ENCODE data around the gene PITPNC1.
"Not testable (repeated sequence)": the region's sequence is repeated elsewhere in the genome, so short reads cannot be mapped to it uniquely, and the experiment has no call there.

Gene PITPNC1

DNA sequence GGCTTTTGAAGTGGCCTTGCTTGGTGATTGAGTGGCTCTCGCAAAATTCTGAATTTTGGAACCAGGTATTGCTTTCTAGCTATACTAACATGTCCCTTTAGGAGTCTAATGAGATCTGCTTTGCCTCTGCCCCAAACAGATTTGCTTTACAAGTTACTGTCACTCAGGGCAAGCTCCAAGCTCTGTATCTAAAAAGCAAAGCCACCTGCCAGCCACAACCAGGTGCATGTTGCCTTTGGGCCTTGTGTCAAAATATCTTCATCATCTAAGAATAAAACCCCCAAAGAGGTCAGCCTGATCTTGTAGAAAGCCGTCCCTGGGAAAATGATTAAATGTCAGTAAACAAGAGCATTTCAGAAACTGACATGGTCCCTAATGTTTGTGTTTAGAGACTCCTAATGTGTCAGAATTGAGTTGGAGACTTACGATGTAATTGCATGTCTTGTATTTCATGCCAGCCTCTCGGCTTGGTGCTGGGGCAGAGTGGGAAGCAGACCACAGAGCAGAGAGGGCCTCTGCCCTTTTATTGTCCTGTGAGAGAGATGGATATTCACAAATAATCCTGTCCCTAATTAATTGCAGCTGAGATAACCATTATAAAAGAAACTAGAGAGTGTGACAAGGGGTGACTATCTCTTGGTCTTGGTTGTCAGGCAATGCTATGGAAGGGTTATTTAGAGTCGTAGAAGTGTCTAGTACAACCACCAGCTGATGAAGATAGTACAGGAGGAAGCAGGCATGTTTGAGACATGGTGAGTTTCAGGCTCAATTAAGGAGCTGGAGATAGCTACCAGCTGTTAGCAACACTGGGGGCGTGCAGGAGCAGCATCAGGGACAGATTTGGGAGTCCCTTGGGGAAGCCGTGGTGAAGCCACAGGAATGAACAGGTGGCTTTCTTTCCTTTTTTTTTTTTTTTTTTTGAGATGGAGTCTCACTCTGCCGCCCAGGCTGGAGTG is 90.7 kb downstream of the PITPNC1 start:
- no peak for DNase-seq

- DNase-seq: no peak
Observed at GRCh38 chr17:67469208-67469980, 92.3 kb downstream of the PITPNC1 start.

GRCh38 chr17:67470163-67470562 is 93.1 kb downstream of the PITPNC1 start:
- no peak for DNase-seq

DNA sequence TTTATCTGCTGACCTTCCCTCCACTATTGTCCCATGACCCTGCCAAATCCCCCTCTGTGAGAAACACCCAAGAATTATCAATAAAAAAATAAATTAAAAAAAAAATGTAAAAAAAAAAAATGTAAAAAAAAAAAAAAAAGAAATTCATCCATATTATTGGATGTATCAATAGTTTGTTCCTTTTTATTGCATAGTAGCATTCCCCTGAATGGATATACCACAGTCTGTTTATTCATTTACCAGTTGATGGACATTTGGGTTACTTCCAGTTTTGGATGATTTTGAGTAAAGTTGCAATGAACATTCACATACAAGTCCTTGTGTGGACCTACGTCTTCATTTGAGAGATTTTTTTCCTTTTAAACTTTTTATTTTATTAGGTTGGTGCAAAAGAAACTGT is 94.0 kb downstream of the PITPNC1 start:
- DNase-seq: no peak

GRCh38 chr17:67472606-67473005 is 95.5 kb downstream of the PITPNC1 start:
- not testable (repeated sequence) for DNase-seq

DNA sequence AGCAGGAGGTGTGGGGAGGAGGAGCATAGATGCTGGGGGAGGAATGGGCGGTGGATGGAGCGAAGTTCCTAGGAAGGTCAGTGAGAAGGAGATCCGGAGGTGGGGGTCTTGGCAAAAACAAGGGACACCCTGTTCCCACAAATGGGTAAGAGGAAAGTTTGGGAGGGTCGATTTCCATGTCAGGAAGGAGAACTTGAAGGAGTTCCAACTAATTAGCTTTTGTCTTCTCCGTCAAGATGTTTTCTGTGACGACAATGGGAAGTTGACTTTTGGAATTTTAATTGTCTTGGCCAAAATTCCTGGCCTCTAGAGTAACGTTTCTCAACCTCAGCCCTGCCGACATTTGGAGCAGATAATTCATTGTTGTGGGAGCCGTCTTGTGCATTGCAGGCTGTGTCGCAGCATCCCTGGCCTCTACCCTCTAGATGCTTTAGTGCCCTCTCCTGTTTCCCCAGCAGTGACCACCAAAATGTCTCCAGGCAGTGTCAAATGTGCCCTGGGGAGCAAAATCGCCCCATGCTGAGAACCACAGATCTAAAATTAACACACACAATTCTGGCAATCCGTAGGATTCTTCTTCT is 97.1 kb downstream of the PITPNC1 start:
- no peak for DNase-seq

GRCh38 chr17:67475161-67475937 is 98.3 kb downstream of the PITPNC1 start:
- DNase-seq: peak; percentile 52

DNA sequence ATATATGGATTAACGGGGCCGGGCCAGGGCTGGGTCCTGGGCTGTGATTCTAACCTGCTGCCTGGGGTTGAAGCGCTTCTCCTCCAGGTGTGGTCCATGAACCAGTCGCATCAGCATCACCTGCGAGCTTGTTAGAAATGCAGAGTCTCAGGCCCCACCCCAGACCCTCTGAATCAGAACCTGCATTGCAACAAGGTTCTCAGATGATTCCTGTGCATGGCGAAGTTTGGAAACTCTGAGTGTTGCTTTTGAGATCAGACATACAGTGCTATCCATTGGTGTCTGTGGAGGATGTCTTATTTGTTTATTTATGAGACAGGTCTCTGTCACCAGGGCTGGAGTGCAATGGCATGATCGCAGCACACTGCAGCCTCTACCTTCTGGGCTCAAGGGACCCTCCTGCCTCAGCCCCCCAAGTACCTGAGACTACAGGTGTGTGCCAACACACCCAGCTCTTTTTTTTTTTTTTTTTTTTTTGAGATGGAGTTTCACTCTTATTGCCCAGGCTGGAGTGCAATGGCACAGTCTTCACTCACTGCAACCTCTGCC is 99.8 kb downstream of the PITPNC1 start:
- no peak for DNase-seq

GRCh38 chr17:67477687-67478086 is 100.6 kb downstream of the PITPNC1 start:
- no peak for DNase-seq

- no peak for DNase-seq
Observed at GRCh38 chr17:67478401-67479041, 101.4 kb downstream of the PITPNC1 start.

- DNase-seq: no peak
Observed at GRCh38 chr17:67479148-67479547, 102.1 kb downstream of the PITPNC1 start.

GRCh38 chr17:67480959-67481358 is 103.9 kb downstream of the PITPNC1 start:
- DNase-seq: not testable (repeated sequence)

GRCh38 chr17:67481808-67482207 is 104.7 kb downstream of the PITPNC1 start:
- DNase-seq: no peak

DNA sequence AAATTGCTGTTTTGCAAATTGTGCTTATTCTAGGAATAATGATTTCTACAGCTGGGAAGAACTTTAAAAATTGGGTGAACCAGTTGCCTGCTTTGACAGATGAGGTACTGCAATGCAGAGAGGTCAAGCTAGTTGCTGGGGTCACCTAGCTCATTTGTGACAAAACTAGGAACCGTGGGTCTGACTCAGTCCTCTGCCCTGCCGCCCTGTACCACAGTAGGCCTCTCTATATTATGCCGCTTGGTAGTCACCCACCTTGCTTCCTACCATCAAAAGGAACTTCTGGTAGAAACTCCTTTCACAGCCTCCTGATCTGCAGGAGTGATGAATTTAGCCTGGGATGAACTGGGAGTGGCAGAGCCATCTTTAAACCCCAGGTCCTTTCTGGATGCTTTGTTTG is 105.7 kb downstream of the PITPNC1 start:
- no peak for DNase-seq

DNA sequence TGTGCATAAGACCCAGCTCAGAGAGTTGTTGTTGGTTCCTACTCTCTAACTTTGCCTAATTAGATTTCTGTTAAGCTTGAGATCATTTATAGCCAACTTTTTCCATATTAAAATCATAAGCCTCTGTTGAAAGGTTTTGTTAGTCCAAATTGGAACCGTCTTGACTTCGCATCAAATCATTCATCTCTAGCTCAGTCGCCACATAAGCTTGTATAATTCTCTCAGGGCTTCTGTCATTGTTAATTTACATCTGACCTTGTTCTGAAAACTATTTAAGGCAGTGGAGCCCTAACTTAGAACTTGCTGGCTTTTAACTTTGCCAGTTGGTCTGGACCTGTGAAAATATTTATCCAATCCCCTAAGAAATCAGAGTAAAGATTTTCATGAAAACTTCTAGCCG is 107.2 kb downstream of the PITPNC1 start:
- no peak for DNase-seq

DNA sequence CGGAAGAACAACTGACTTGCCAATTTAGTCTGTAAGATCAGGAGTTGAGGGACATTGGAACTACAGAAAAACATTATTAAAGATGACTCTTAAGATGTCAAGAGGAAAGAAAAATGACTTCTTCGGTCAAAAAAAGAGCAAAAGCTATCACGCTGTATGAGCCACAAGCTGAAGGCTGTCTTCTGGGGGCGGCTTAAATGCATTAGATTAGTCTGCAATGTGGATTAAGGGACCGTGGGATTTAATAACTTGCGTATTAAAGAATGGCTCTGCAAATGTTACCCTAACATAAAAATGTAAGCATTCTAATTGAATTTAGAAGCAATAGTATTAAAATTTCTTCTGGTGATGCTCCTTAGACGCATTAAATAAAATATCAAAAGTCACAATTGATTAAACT is 108.6 kb downstream of the PITPNC1 start:
- DNase-seq: no peak

DNA sequence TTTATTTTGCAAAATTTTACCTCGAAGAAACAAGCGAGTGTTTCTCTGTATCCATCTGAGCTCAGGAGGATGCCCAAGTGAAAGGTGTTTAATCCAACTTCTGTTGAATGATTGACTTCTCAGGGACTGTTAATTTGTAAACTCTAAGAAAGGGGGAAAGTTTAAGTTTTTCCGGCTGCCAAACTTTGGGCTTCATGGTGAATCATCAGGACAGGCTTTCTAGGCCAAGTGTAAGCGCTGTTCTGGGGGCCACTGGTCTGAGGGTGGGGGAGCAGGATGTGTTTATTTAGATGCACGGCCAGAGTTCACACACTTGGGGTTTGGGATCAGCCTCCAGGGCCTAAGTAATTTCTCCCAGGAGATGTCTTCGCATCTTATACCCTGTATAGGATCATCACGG is 110.4 kb downstream of the PITPNC1 start:
- no peak for DNase-seq

DNA sequence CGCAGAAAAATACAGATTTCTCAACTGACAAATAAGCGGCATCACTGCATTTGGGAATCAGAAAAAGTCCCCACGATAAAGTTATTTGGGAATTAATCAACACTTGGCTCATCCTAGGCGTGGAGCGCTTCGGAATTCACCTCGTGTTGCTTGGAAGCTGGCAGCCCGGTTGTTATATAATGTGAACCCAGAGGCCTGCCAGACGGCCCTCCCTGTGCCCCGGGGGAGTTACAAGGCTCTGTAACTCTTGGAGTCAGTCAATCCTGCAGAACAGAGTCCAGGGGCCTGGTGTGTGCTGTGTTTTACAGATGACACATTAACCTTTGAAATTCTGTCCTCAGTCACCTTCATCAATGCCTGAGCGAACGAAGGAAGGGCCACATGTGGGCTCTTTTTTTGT is 111.1 kb downstream of the PITPNC1 start:
- no peak for DNase-seq

DNA sequence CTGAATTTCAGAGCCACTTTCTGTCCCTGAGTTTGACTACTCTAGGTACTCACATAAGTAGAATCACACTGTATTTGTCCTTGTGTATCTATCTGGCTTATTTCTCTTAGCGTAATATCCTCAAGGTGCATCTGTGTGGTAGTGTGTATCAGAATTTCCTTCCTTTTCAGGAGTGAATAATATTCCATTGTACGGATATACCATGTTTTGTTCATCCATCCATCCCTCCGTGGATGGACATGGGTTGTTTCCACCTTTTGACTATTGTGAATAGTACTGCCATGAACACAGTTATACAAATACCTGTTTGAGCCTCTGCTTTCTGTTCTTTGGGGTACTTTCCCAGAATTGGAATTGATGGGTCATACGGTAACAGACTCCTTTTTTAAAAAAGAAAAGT is 111.7 kb downstream of the PITPNC1 start:
- DNase-seq: no peak

DNA sequence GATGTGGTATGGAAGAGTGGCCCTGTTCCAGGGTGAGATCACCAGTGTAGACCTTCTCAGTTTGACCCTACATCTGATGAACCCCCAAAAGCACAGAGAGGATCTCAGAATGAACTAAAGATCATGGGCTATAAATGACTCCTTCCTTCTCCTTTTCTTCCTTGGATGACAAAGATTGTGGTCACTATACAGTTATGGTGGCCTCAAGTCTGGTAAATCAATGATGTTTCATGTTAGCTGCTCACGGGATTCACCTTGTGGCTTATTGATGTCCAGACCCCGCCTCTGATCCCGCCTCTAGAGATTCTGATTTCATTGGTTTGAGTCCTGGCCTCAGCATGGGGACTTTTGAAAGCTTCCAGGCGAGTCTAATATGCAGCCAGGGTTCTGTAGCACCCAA is 112.2 kb downstream of the PITPNC1 start:
- no peak for DNase-seq

- no peak for DNase-seq
Observed at GRCh38 chr17:67490471-67490870, 113.4 kb downstream of the PITPNC1 start.

All from NCI-H748 treated with DMSO at 0.1 percent for 48 hours (cell line).